ENCODE results near the gene DBR1.

The DBR1 gene

DNA sequence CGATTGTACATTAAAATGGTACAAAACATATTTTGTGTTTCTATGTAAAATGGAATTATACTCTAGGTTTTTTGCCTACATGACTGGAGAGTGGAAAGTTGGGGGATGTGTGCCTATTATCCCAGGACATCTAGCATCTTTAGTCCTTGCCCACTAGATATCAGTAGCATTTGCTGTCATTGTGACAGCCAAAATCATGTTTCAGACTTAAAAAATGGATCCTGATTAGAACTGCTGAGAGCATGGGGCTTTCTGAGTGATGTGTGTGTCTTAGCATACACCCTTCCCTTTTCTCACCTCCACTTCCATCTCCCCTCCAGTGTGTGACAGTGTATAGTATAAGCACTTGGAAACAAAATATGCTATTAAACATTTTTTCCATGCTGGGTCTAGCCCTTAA, 25.7 kb upstream of the DBR1 start:
- DNase-seq (ENCODE audit: extremely low spot score), result no peak
- POLR2A ChIA-PET, result no interaction called here
- TF ChIP-seq CTCF (IDR thresholded peaks at IDR 0.05; ENCODE audit: control extremely low read depth, extremely low read depth, low read depth, missing control alignments), result no peak
- CTCF ChIA-PET, result no interaction called here

DNA sequence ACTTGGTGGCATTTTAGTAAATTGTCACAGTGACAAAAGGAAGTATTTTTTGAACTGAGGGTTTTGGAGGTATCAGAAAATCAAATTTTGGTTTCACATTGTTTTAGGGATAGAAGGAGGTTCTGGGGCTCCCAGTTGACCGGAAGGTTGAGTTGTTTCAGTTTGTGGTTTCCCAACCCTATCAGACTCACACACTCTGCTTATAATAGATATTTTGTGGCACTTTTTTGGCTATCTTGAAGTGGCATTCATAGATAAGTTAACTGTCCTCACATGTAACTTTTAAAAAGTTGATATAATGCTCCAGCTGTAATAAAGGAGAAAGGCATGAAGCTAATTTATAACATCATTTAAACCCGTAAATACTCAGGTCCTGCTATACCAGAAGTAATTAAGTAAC, 25.1 kb upstream of the DBR1 start:
- ChIA-PET CTCF (no interaction called here), POLR2A (no interaction called here)
- DNase-seq (ENCODE audit: extremely low spot score), result no peak
- no peak for TF ChIP-seq CTCF (IDR thresholded peaks at IDR 0.05; ENCODE audit: control extremely low read depth, extremely low read depth, low read depth, missing control alignments)

DNA sequence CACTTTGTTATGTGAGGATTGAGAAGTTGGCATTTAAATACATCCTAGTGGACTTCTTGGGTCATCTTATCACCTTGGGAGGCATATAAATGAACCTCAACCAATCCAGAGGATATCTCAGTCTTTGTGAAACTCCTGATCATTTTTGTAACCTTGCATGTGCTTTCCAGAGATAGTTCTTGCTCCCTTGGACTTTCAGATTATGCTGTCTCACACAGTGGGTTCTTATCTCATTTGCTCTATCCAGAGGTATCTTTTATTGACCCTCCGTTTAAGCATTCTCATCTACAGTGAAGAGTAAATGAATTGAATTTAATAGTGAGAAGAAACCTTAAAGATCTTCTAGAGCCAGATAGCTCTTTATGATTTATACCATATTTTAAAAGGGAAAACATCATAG, 22.8 kb upstream of the DBR1 start:
- POLR2A ChIA-PET, result no interaction called here
- CTCF ChIA-PET, result interaction anchor here (1.0 to 1.2 kb wide), 4 partner anchors 12 to 718 kb away, joined by 3 read pairs; no protein-coding TSS in a partner anchor
- DNase-seq (ENCODE audit: extremely low spot score), result no peak
- no peak for TF ChIP-seq CTCF (IDR thresholded peaks at IDR 0.05; ENCODE audit: control extremely low read depth, extremely low read depth, low read depth, missing control alignments)

DNA sequence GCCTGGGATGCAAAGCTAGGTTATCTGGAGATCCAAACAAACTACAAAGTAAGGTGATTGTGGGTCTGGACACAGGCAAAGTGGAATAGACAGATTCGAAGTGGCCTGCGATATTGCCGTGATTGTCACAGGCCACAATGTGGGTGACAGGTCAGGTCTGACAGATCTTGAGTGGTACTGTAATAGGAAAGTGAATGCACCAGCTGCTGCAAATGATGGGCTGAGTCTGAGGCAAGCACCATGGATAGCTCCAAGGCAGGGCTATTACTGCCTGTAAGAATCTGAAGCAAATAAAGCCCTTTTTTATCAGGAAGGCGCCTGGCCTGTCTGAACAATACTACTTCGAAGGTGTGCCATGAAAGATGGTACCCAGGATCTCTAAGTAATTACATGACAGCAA, 22.3 kb upstream of the DBR1 start:
- ChIA-PET POLR2A (no interaction called here), CTCF (interaction anchor here (1.0 to 1.2 kb wide), 4 partner anchors 12 to 718 kb away, joined by 3 read pairs; no protein-coding TSS in a partner anchor)

DNA sequence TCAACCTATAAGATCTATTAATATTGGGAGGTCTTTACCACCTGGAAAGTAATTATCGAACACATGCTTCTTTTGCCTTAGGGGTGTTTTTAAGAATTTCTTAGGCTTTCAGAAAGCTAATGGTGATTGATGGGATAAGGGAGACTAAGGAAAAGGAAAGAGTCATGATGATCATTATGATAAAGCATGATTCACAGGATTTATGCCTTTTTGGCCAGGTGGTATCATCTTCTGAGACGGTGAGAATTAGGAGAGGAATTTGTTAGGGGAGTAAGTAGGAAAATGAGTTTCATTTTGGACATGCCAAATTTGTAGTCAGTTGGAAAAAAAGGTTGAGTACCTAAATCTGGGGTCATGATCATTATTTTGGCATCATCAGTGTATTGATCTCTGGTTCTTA, 21.3 kb upstream of the DBR1 start:
- ChIA-PET POLR2A (no interaction called here), CTCF (interaction anchor here (1.2 kb wide), 1 partner anchor 20 kb away, joined by 3 read pairs; no protein-coding TSS in a partner anchor)
- no peak for TF ChIP-seq CTCF (IDR thresholded peaks at IDR 0.05; ENCODE audit: control extremely low read depth, extremely low read depth, low read depth, missing control alignments)
- DNase-seq (ENCODE audit: extremely low spot score), result no peak

More for the DNA sequence above, 22.3 kb upstream of the DBR1 start:
- DNase-seq (ENCODE audit: extremely low spot score), result no peak
- no peak for TF ChIP-seq CTCF (IDR thresholded peaks at IDR 0.05; ENCODE audit: control extremely low read depth, extremely low read depth, low read depth, missing control alignments)

- TF ChIP-seq CTCF (IDR thresholded peaks at IDR 0.05; ENCODE audit: control extremely low read depth, extremely low read depth, low read depth, missing control alignments), result no peak
- ChIA-PET CTCF (interaction anchor here (0.6 kb wide), 1 partner anchor 721 kb away, joined by 3 read pairs; no protein-coding TSS in a partner anchor), POLR2A (no interaction called here)
- no peak for DNase-seq (ENCODE audit: extremely low spot score)
Observed at GRCh38 chr3:138195481-138195880, 20.8 kb upstream of the DBR1 start.
